HAP-1 (cell line): ENCODE results near the gene STRN3.

Source experiments
- DNase-seq, 2 experiments: peaks; one replicate each; pipeline ENCODE4 v3.0.0-alpha.2; 2016 to 2020; ENCODE audit warnings: low spot score in 2 of 2
- H3K27me3 ChIP-seq: fragments of 250-450 bp; sonication (Bioruptor Pico); 2 replicates; pipeline ENCODE4 v1.5.1; 2020; ENCODE audit warnings: low read depth, mild to moderate bottlenecking, moderate library complexity
- H3K36me3 ChIP-seq: fragments of 250-450 bp; sonication (Bioruptor Pico); replicated peaks from 2 replicates; pipeline ENCODE4 v1.5.1; 2020; ENCODE audit warnings: mild to moderate bottlenecking
- H3K4me1 ChIP-seq: fragments of 250-450 bp; sonication (Bioruptor Pico); 2 replicates; pipeline ENCODE4 v1.5.1; 2020; ENCODE audit warnings: mild to moderate bottlenecking
- H3K4me3 ChIP-seq: fragments of 250-450 bp; sonication (Bioruptor Pico); 2 replicates; pipeline ENCODE4 v1.5.1; 2020; ENCODE audit warnings: mild to moderate bottlenecking, moderate library complexity
- H3K9me3 ChIP-seq: fragments of 250-450 bp; sonication (Bioruptor Pico); 2 replicates; pipeline ENCODE4 v1.5.1; 2020; ENCODE audit warnings: mild to moderate bottlenecking, moderate library complexity
- in situ Hi-C: fragments of 300-500 bp; cut with MboI; formaldehyde crosslinking; loops from 3 replicates; pipeline ENCODE4 v1.14.3; 2020; ENCODE audit warnings: low sequenced_read_pairs, inconsistent platforms, mixed read lengths

STRN3 gene

GRCh38 chr14:31001339-31001658 lies 24.9 kb downstream of the STRN3 start:
- DNase-seq = no peak
- peaks cover 34% of the 10 kb centered on the region for H3K4me1 ChIP-seq

GRCh38 chr14:31000629-31001338 lies 25.4 kb downstream of the STRN3 start:
- H3K9me3 ChIP-seq = peaks cover 20% of the 10 kb centered on the region
- no peak overlapping the region for H3K4me3 ChIP-seq
- no peaks in the 10 kb centered on the region for H3K36me3 ChIP-seq

More at GRCh38 chr14:31001339-31001658, 24.9 kb downstream of the STRN3 start:
- H3K36me3 ChIP-seq = no peaks in the 10 kb centered on the region; the same call in 1 of the 2 replicates
- H3K9me3 ChIP-seq = peaks cover 20% of the 10 kb centered on the region
- in situ Hi-C loops = no loop called here
- no peak overlapping the region for H3K4me3 ChIP-seq
- H3K27me3 ChIP-seq = no peaks in the 10 kb centered on the region

DNA sequence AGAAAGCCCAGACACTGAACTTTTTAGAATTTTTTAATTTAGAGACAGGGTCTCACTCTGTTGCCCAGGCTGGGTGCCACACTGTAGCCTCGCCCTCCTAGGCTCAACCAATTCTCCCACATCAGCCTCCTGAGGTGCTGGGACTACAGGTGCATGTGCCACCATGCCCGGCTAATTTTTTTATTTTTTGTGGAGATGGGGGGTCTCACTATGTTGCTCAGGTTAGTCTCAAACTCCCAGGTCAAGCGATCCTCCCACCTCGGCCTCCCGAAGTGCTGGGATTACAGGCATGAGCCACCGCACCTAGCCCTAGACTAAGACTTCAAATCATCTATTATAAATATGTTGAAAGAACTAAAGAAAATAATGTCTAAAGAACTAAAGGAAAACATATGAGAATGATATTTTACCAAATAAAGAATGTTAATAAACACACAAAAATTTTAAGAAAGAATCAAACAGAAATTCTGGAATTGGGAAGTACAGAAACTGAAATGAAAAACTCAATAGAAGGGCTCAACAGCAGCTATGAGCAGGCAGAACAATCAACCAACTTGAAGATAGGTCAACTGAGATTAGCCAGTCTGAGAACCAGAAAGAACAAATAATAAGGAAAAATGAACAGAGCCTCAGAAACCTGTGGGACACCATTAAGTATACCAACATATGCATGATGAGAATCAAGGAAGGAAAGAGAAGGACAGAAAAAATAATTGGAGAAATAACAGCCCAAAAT lies 27.0 kb downstream of the STRN3 start:
- no peak for DNase-seq
- H3K27me3 ChIP-seq = no peaks in the 10 kb centered on the region
- in situ Hi-C loops = no loop called here

More at GRCh38 chr14:31000629-31001338, 25.4 kb downstream of the STRN3 start:
- in situ Hi-C loops = no loop called here
- Histone ChIP-seq H3K27me3 (no peaks in the 10 kb centered on the region), H3K4me1 (peaks cover 39% of the 10 kb centered on the region)
- peak; percentile 43 to 78 for DNase-seq

GRCh38 chr14:30998100-30998706 lies 28.0 kb downstream of the STRN3 start:
- H3K4me1 ChIP-seq = peaks cover 50% of the 10 kb centered on the region
- H3K36me3 ChIP-seq = no peaks in the 10 kb centered on the region
- H3K9me3 ChIP-seq = peaks cover 20% of the 10 kb centered on the region
- H3K4me3 ChIP-seq = no peak overlapping the region
- no peaks in the 10 kb centered on the region for H3K27me3 ChIP-seq
- in situ Hi-C loops = no loop called here
- DNase-seq = no peak

More for the DNA sequence above, 27.0 kb downstream of the STRN3 start:
- peaks cover 50% of the 10 kb centered on the region for H3K4me1 ChIP-seq
- H3K9me3 ChIP-seq = peaks cover 20% of the 10 kb centered on the region
- no peak overlapping the region for H3K4me3 ChIP-seq
- H3K36me3 ChIP-seq = no peaks in the 10 kb centered on the region

DNA sequence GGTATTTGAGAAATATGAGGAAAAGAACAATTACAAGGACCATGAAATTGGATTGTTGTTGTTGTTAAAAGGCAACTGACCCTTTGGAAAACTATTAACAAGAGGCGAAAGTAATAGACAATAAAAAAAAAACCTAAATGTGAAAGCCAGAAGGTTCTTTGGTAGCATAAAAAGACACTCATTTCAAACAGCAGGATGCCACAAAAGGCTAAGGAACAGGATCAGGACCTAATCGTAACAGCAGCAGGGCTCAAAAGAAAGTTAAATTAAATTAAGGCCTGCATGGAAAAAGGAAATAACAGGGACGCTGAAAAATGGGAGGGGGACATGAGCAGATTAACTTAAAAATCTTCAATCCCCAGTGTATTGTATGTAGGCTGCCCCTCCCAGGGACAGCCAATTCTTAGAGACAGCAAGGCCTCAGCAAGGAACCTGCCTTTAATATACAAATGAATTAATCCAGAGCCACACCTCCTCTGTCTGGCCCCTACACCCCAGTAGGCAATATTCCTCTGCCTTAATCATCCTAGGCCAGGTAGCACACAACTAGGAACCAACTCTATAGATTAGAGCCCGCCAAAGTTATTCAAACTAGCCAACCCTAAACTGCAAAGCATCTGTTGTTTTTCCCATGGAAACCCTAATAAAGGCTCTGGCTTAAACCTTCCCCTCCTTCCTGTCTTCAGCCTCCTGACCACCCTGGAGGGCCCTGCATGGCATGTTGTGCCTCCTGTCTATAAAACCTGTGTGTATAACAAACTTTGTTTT lies 29.1 kb downstream of the STRN3 start:
- H3K4me1 ChIP-seq = peaks cover 50% of the 10 kb centered on the region
- H3K4me3 ChIP-seq = no peak overlapping the region
- in situ Hi-C loops = no loop called here
- H3K9me3 ChIP-seq = peaks cover 20% of the 10 kb centered on the region
- peak; percentile 10 to 21 for DNase-seq
- H3K27me3 ChIP-seq = no peaks in the 10 kb centered on the region
- H3K36me3 ChIP-seq = no peaks in the 10 kb centered on the region

GRCh38 chr14:30995689-30996088 lies 30.5 kb downstream of the STRN3 start:
- H3K9me3 ChIP-seq = peaks cover 20% of the 10 kb centered on the region
- no peaks in the 10 kb centered on the region for H3K36me3 ChIP-seq
- peaks cover 41% of the 10 kb centered on the region for H3K4me1 ChIP-seq
- in situ Hi-C loops = no loop called here
- peak; percentile 32 to 40 for DNase-seq
- no peak overlapping the region for H3K4me3 ChIP-seq
- no peaks in the 10 kb centered on the region for H3K27me3 ChIP-seq

DNA sequence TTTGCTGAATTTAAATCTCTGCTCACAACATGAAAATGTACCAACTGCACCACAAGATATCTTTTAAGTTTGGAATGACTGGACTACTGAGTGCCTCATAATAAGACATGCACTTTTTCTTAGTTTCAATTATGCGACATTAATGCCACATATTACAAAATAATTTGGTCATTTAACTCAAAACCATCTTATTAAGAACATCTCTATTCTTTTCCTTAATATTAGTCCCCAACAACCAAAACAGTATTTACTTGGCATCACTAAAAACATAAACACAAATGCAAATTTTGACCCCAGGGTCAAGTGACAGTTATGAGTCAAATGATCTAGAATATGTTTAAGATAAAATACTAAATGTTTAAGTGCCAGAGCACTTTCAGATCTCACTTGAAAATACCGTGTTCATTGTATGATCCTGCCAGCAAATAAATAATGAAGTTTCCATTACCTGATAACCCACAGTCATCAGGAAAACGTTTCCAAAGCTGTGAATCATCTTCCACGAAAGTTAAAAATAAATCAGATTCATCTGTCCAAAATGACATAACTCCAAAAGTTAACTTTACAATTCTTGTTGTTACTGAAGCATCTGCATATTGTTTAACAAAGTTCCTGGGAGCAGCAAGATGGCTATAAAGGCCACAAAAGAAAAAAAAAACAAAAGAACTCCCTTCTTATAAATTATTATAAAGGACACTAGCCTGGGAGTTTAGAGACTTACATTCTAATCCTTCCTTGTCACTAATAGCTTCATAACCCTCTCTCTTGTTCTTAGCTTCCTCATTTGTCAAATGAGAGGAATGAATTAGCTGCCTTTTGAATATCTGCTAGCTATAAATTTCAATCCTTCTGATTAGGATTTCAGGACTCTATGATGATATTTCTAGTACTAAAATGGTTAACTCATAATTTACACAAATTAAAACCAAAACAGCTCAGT lies 31.2 kb downstream of the STRN3 start:
- no peak overlapping the region for H3K4me3 ChIP-seq
- H3K4me1 ChIP-seq = peaks cover 34% of the 10 kb centered on the region
- in situ Hi-C loops = no loop called here
- no peaks in the 10 kb centered on the region for H3K36me3 ChIP-seq
- no peaks in the 10 kb centered on the region for H3K27me3 ChIP-seq
- peak in 1 of 2 experiments; percentile 69 for DNase-seq
- H3K9me3 ChIP-seq = peaks cover 20% of the 10 kb centered on the region

GRCh38 chr14:30993071-30993470 lies 33.1 kb downstream of the STRN3 start:
- Histone ChIP-seq H3K36me3 (no peaks in the 10 kb centered on the region), H3K4me3 (no peak overlapping the region), H3K27me3 (no peaks in the 10 kb centered on the region), H3K4me1 (peaks cover 38% of the 10 kb centered on the region), H3K9me3 (peaks cover 7% of the 10 kb centered on the region)
- in situ Hi-C loops = no loop called here
- no peak for DNase-seq

DNA sequence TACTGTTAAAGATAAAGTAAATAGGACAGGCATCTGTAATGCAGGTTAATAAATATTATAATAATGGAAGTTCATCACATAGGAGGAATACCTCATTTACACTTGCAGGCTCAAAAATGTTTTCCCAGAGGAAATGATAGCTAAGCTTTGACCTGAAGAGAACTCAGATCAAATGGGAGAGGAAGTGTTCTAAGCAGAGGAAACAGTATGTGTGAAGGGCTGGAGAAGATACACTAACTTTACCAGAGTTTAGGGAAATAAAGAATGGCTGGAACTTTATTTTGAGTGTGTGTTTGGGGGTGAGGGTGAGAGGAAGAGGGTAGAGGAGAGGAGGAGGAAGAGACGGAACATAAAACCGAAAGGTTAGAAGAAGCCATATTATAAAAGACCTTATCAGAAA lies 34.8 kb downstream of the STRN3 start:
- no peak overlapping the region for H3K4me3 ChIP-seq
- H3K36me3 ChIP-seq = no peaks in the 10 kb centered on the region
- no peaks in the 10 kb centered on the region for H3K27me3 ChIP-seq
- no peak for DNase-seq
- peaks cover 24% of the 10 kb centered on the region for H3K4me1 ChIP-seq
- in situ Hi-C loops = no loop called here
- no peaks in the 10 kb centered on the region for H3K9me3 ChIP-seq

- H3K36me3 ChIP-seq = no peaks in the 10 kb centered on the region
- no peak for DNase-seq
- no peaks in the 10 kb centered on the region for H3K9me3 ChIP-seq
- peaks cover 18% of the 10 kb centered on the region for H3K4me1 ChIP-seq
- H3K27me3 ChIP-seq = no peaks in the 10 kb centered on the region
- no peak overlapping the region for H3K4me3 ChIP-seq
- in situ Hi-C loops = no loop called here
Observed at GRCh38 chr14:30990770-30991169, 35.4 kb downstream of the STRN3 start.

GRCh38 chr14:30988509-30988908 lies 37.7 kb downstream of the STRN3 start:
- Histone ChIP-seq H3K27me3 (no peaks in the 10 kb centered on the region), H3K36me3 (no peaks in the 10 kb centered on the region), H3K9me3 (no peaks in the 10 kb centered on the region), H3K4me1 (peaks cover 7% of the 10 kb centered on the region), H3K4me3 (no peak overlapping the region)
- in situ Hi-C loops = loop anchor here (10.0 kb wide), 1 partner anchor 96 kb away; no protein-coding TSS in a partner anchor
- DNase-seq = no peak

GRCh38 chr14:30985796-30986195 lies 40.4 kb downstream of the STRN3 start:
- Histone ChIP-seq H3K4me1 (peaks cover 7% of the 10 kb centered on the region), H3K36me3 (no peaks in the 10 kb centered on the region), H3K9me3 (no peaks in the 10 kb centered on the region), H3K27me3 (no peaks in the 10 kb centered on the region), H3K4me3 (no peak overlapping the region)
- no peak for DNase-seq
- in situ Hi-C loops = loop anchor here (10.0 kb wide), 1 partner anchor 99 kb away; no protein-coding TSS in a partner anchor
